ENCODE results near the gene DPPA4.
"Not testable (repeated sequence)": the region's sequence is repeated elsewhere in the genome, so short reads cannot be mapped to it uniquely, and the experiment has no call there.

Gene DPPA4

DNA sequence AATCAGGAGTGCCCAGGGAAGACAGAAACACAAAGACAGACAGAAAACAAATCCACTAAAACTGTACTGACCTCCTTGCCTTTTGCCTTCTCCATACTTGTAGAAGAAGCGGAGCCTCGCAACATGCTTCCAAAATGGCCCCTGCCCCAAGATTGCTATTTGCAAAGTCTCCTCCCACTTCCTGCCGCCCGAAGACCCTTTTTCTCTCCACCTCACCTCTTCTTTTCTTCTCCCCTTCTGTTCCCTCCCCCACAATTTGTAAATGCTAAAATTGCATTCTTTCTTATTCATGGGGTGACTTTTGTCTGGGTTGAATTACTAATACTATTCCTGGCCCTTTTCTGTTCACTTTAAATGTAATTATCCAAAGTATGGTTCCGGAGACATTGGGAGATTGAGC lies at the start of gene DPPA4:
Gene DPPA4, minus strand, starts transcription at position 154 of the 400 bp plus-strand sequence. Its CDS starts 29 bp downstream, at position 125.
- no peak for DNase-seq (ENCODE audit: low read depth, low spot score)

GRCh38 chr3:109385442-109386318 lies 48.3 kb upstream of the DPPA4 start:
- DNase-seq (ENCODE audit: low read depth, low spot score) = no peak

DNA sequence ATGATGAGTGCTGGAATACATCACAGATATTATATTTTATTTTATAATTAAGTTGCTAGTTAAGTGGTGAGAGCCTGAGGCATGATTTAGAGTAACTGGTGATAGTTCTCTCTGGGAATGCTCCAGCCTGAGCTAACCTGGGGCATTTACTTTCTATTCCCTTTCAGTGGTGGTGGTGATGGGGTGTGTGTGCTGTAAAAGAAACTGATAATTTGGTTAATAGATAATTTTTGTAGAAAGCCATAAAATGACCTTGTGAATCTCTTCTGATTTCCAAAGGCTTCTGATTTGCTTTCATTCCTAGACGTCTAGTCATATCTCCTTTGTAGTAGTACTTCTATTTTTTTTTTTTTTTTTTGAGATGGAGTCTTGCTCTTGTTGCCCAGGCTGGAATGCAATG lies 46.8 kb upstream of the DPPA4 start:
- no peak for DNase-seq (ENCODE audit: low read depth, low spot score)

DNA sequence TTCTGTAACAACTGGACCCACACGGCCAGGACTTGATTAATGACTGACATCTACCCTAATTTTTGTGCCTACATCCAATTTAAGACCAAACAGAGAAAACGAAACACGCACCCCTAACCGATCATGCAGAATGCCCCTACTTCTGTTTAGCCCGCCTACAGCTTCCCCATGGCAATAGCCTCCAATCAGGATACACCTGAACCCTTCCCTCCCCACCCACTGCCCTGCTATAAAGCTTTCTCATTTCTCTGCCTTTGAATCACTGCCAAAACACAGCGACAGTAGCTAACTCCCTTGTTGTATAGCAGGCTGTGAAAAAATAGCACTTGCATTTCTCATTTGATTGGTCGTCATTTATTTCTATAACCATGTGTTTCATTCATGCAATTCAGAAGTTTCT lies 45.2 kb upstream of the DPPA4 start:
- no peak for DNase-seq (ENCODE audit: low read depth, low spot score)

- DNase-seq (ENCODE audit: low read depth, low spot score) = no peak
These were observed 38.6 kb upstream of the DPPA4 start for GRCh38 chr3:109375975-109376374.

- not testable (repeated sequence) for DNase-seq (ENCODE audit: low read depth, low spot score)
These were observed 37.1 kb upstream of the DPPA4 start for GRCh38 chr3:109374434-109374833.

DNA sequence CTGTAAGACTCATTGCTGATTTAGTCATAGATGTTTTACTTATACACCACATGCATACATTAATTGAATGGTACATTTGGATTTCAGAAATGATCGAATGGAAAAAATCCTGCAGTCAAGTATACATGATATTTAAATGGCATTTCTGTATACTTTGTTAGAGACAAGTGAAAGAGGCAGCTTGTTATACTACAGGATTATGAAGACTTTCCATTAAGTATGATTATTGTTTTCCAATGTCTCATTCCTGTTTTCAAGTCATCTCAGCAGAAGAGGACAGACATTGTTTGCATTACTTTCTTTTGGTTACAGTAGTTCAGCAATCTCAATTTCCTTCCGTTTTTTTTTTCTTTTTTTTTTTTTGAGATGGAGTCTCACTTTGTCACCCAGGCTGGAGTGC lies 36.6 kb upstream of the DPPA4 start:
- no peak for DNase-seq (ENCODE audit: low read depth, low spot score)

DNA sequence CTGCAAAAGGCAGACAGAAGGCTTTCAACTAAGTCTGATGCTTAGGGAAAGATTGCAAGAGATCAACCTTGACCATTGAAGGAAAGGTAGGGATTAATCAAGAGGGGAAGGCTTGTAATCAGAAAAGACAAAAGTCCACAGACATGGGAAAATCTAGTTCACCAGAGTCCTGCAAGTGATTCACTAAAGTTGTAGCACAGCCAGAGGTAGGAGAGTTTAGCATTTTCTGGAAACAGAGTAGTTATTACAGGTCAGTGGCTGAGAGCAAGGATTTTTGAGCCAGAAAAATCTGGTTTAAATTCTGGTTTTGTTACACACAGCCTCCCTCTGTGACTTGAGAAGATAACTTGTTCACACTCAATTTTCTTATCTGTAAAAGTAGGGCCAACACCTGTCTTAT lies 35.3 kb upstream of the DPPA4 start:
- no peak for DNase-seq (ENCODE audit: low read depth, low spot score)

DNA sequence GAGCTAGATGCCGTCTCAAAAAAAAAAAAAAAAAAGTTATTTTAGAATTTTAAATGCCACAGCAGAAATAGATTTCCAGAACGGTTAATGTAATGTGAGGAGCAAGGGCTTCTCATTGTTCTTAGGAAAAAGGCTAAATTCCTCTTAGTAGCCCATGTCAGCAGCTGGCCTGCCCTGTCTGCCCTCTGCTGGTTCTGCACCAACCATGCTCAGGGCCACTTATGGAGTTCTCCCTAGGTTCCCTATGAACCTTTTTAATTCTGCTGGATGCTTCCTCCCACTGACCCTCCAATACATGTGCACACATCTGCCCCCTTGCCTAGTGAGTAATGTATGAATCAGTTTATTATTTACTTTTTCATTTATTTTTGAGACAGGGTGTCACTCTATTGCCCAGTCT lies 32.2 kb upstream of the DPPA4 start:
- DNase-seq (ENCODE audit: low read depth, low spot score) = no peak

- DNase-seq (ENCODE audit: low read depth, low spot score) = no peak
These were observed 26.7 kb upstream of the DPPA4 start for GRCh38 chr3:109364088-109364487.

DNA sequence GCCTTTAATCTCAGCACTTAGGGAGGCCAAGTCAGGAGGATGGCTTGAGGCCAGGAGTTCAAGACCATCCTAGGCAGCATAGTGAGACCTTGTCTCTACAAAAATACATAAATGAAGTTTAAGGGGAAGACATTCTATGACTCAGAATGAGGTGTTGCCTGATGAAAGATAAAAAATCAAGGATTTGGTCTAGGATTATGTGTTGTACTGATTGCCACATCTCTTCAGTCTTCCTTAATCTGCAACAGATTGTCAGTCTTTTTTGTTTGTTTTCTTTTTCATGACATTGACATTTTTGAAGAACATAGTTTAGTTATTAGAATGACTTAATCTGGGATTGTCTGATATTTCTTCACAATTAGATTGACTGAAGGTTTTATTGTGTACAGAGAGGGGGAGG lies 26.3 kb upstream of the DPPA4 start:
- DNase-seq (ENCODE audit: low read depth, low spot score) = no peak

DNA sequence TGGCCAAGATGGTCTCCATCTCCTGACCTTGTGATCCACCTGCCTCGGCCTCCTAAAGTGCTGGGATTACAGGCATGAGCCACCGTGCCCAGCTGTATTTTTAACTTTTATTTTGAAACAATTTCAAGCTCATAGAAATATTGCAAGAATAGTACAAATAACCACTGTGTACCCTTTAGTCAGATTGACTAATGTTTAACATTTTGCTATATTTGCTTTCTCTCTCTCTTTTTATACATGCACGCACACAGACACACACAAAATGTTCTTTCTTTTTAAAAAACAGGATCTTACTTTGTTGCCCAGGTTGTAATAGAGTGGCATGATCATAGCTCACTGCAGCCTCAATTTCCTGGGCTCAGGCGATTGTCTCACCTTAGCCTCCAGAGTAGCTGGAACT lies 25.5 kb upstream of the DPPA4 start:
- no peak for DNase-seq (ENCODE audit: low read depth, low spot score)

GRCh38 chr3:109358809-109359208 lies 21.5 kb upstream of the DPPA4 start:
- not testable (repeated sequence) for DNase-seq (ENCODE audit: low read depth, low spot score)

DNA sequence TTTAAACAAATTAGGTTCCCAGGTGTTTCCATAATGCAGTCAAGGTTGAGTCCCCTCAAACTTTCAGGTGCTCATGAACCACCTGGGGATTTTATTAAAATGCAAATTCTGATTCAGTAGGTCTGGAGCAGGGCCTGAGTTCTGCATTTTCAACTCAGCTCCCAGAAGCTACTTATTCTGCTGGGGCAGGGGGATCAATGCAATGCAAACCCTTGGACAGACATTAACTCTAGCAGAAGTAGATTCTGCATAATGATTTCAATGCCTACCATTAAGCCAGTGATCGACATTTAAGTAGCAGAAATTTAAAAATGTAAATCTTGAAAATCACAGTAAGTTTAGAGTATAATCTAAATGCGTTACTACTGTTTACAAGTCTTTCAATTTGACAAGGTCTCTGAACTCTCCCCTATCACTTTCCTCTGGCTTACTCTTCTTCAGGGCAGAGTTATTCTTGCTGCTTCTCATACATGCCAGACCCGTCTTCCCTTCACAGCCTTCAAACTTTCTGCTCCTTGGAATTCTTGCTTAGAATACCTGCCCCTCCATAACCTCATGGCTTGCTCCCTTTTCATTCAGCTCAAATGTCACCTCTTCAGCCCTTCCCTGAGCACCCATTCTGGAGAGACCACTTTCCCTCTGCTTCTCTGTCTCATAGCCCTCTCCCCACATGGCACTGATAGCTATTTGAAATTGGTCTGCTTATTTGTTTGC lies 19.3 kb upstream of the DPPA4 start:
- DNase-seq (ENCODE audit: low read depth, low spot score) = no peak

GRCh38 chr3:109355625-109356441 lies 18.5 kb upstream of the DPPA4 start:
- DNase-seq (ENCODE audit: low read depth, low spot score) = no peak

DNA sequence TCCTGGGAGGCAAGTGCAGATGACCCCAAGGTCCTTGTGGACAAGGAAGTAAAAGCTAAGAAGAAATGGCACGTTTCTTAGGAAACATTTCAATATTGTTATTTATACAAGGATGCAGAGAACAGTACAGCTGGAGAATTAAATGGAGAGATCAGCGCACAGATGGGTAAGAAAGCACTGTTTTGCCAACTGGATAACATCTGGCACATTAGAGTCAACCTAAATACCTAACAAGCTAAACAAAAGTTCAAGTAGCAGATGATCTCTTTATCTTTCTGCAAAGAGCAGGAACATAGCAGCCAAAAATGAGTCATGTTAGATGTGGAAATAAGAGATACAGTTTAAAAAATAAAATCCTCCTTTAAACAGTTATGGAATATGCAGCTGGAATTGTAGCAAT lies 15.7 kb upstream of the DPPA4 start:
- no peak for DNase-seq (ENCODE audit: low read depth, low spot score)

DNA sequence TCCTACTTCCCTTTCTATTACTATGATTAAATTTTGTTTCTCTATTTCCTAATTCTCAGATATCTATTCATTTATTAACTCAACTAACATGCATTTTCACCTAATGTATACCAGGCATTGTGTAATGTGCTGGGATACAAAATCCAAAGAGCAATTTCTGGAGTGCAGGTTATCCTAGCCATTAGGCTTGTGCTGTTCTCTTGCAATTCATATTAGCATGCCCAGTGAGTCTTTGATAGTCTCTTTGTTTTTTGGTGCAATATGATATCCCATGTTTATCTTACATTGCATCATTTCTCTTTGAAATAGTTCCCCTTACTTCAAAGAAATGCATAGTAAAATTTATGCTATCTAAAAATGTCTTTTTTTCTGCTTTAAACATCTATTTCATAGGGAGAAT lies 13.9 kb upstream of the DPPA4 start:
- DNase-seq (ENCODE audit: low read depth, low spot score) = no peak

GRCh38 chr3:109346770-109347295 lies 9.5 kb upstream of the DPPA4 start:
- no peak for DNase-seq (ENCODE audit: low read depth, low spot score)

GRCh38 chr3:109346099-109346498 lies 8.8 kb upstream of the DPPA4 start:
- DNase-seq (ENCODE audit: low read depth, low spot score) = no peak

DNA sequence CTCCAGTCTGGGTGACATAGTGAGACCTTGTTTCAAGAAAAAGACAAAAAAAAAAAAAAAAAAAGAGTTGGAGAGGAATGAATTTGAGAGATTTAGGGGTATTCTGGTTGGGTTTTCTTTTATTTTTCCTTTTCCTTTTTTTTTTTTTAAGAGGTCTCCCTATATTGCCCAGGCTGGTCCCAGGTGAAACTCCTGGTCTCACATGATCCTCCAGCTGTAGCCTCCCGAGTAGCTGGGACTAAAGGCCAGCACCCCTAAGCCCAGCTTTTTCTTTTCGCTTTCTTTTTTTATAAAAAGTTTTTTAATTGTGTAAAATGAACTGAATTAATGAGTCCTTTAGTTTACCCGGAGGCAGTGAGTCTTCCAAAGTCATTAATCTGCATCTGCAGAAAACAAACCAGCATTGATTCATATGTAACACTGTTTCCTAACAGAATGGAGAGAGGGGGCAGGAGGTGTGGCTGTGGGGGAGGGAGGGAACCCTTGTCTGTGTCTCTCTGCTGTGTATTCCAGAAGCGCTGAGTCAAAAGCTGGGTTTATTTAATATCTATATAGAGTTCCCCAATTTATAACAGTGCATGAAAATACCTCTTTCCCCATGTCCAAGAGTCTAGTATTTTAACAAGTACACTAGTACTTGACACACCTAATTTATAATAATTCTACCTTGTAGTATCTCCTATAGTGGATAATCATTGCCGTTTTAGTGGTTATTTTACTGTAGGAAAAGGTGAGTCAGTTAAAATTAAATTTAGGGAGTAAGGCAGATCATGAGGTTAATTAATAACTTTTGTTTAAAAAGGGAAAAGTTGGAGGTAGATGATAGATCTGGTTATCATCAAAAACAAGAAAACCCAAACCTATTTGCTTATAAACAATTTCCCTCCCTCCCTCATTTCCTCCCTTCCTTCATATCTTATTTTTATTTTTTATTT lies 2.6 kb upstream of the DPPA4 start:
- no peak for DNase-seq (ENCODE audit: low read depth, low spot score)

GRCh38 chr3:109339197-109339596 lies 1.9 kb upstream of the DPPA4 start:
- no peak for DNase-seq (ENCODE audit: low read depth, low spot score)

Data from activated naive CD8-positive, alpha-beta T cell treated with anti-CD3 and anti-CD28 coated beads, Interleukin-2, amount 50 U/mL, for 16 hours (primary cell).